ENCODE measurements around the gene IL3RA. TPM values are rescaled to one million over a fixed set of nuclear protein-coding genes. Genes with fewer than 3 reads are reported as not detected.

Gene IL3RA
- polyA plus RNA-seq, 3 donors, result 11.7 to 15.5 (median 12.3) TPM

Other genes starting within 250 kb of the IL3RA start
- gene CRLF2, start 124.1 kb upstream of the IL3RA start, polyA plus RNA-seq (ENCODE audit: insufficient read length in 3 of 3), result under 1 TPM in 1 of 3 donors, not detected in 2; 0.11 TPM
- 1 to 10 TPM; 3.4 to 4.7 (median 3.7) TPM for gene CSF2RA, start 68.0 kb upstream of the IL3RA start, polyA plus RNA-seq (ENCODE audit: insufficient read length in 3 of 3)
- gene SLC25A6, start 55.3 kb downstream of the IL3RA start, polyA plus RNA-seq (ENCODE audit: insufficient read length in 3 of 3), result 100 to 1,000 TPM; 481 to 682 (median 578) TPM
- 10 to 100 TPM; 35.7 to 50.5 (median 37.1) TPM for gene ASMTL, start 116.1 kb downstream of the IL3RA start, polyA plus RNA-seq (ENCODE audit: insufficient read length in 3 of 3)
- 1 to 10 TPM in 1 of 3 donors, under 1 TPM in 2; 0.64 to 1.7 (median 0.95) TPM for gene P2RY8, start 200.4 kb downstream of the IL3RA start, polyA plus RNA-seq (ENCODE audit: insufficient read length in 3 of 3)

Measured in renal cortex interstitium (tissue), 3 donors.